ENCODE data around the gene RSL24D1.
A peak's percentile ranks its signal among the peaks of the same experiment; 100 is the strongest.

The RSL24D1 gene

GRCh38 chr15:55196458-55197361 lies at the start of gene RSL24D1:
RSL24D1 (minus strand) TSS chr15:55196941; CDS start chr15:55196890, 51 bp downstream.
- no peak within 1 kb of the TSS for H3K27ac Mint-ChIP-seq
- no peaks in the 10 kb centered on the region for H3K27me3 Mint-ChIP-seq
- peak; percentile 98 for ATAC-seq
- peak; percentile 92 to 96 for DNase-seq
- H3K4me3 Mint-ChIP-seq: no peak within 1 kb of the TSS
- peaks cover 23% of the 10 kb centered on the region for H3K4me1 Mint-ChIP-seq
- peaks cover 7 to 12% of the 10 kb centered on the region in 2 donors for H3K9me3 Mint-ChIP-seq

DNA sequence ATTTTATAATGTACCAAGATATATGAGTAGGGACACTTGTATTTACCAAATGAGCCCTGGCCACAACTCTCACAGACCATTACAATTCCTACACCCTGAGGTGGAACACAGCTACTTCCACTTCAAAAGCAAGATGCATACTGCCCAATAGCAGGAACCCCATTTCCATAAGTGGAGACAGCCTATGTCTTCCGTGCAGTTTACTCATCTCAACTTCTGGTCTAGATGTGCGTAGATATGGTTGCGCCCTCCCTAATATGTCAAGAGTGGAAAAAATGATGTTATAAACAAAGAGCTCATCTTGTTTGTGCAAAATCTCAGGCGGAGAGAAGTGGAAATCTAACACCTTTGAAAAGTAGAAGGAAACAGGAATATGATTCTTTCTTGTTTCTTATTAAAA lies 48.3 kb upstream of the RSL24D1 start:
- Mint-ChIP-seq H3K27me3 (no peaks in the 10 kb centered on the region), H3K27ac (peak overlapping the region; percentile 2 to 87), H3K4me1 (peaks cover 67% of the 10 kb centered on the region), H3K9me3 (no peaks in the 10 kb centered on the region), H3K4me3 (peak overlapping the region in 1 of 2 donors; percentile 33)
- DNase-seq (no peak), ATAC-seq (peak; percentile 78)

GRCh38 chr15:55241891-55242290 lies 45.1 kb upstream of the RSL24D1 start:
- DNase-seq (no peak), ATAC-seq (peak; percentile 33)
- H3K9me3 Mint-ChIP-seq: no peaks in the 10 kb centered on the region
- H3K27me3 Mint-ChIP-seq: no peaks in the 10 kb centered on the region
- H3K27ac Mint-ChIP-seq: peak overlapping the region in 1 of 2 donors; percentile 83
- peak overlapping the region in 1 of 2 donors; percentile 47 for H3K4me3 Mint-ChIP-seq
- peaks cover 79% of the 10 kb centered on the region for H3K4me1 Mint-ChIP-seq

- Mint-ChIP-seq H3K4me3 (no peak overlapping the region), H3K9me3 (no peaks in the 10 kb centered on the region), H3K4me1 (peaks cover 80% of the 10 kb centered on the region), H3K27me3 (no peaks in the 10 kb centered on the region), H3K27ac (no peak overlapping the region)
- no peak for ATAC-seq
- no peak for DNase-seq
Observed at GRCh38 chr15:55241186-55241585, 44.4 kb upstream of the RSL24D1 start.

DNA sequence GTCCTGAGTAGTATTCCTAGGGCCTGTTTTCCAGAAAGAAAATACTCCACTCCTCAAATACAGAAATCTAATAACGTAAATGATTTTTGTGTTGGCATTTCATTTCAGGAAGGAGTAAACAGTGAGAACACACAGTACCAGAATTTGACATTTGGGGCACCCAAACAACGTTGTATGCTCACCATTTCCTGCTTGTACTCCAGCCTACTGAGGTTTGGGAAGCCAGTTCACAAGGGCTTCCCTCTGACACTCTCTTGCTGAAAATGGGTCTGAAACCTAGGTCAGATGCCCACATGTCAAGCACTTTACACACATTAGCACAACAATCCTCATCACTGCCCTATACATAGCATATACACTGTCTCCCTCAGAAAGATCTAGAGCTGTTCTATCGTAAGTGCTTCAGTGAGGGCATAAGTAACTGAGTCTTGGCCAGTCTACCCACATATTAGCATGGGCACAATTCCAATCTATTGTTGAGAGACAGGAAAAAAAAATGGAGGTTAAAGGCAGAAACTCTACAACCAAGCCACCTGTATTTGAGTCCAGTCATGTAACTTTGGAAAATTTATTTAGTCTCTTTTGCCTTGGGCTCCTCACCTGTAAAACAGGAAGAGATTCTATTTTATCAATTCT lies 43.5 kb upstream of the RSL24D1 start:
- H3K4me3 Mint-ChIP-seq: peak overlapping the region in 1 of 2 donors; percentile 34
- peaks cover 78% of the 10 kb centered on the region for H3K4me1 Mint-ChIP-seq
- H3K9me3 Mint-ChIP-seq: no peaks in the 10 kb centered on the region
- peak overlapping the region in 1 of 2 donors; percentile 83 for H3K27ac Mint-ChIP-seq
- no peaks in the 10 kb centered on the region for H3K27me3 Mint-ChIP-seq
- peak; percentile 47 for ATAC-seq
- no peak for DNase-seq

DNA sequence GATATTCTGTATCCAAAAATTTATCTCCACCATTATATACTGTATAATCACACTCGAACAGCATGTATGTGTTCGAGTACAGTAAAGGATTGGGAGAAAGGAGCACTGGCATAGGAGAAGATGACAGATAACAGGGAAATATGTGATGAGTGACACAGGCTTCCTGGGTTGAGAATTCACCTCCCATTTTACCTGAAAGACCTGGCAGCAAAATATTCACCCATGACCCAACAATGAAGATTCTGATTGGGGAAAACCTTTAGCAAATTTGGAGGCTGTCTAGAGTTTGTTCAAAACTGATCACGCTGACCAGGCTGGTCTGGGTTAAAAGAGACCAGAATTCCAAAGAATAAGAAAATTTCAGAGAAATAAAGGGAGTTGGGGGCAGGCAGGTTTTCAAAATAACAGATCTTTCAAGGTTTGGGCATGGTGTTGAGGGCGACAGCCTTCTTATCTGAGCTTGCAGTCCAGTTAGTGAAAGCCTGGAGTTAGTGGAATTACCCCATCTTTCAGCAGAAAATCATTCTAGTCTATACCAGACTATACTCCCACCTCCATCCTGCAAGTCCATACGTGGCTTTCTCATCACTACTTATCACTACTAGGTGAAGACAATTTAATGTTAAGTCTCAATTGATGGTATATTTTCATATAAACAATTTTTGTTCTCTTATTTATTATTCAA lies 42.8 kb upstream of the RSL24D1 start:
- ATAC-seq: no peak
- peak overlapping the region; percentile 12 to 83 for H3K27ac Mint-ChIP-seq
- peak overlapping the region in 1 of 2 donors; percentile 34 for H3K4me3 Mint-ChIP-seq

GRCh38 chr15:55238877-55239276 lies 42.1 kb upstream of the RSL24D1 start:
- Mint-ChIP-seq H3K27me3 (no peaks in the 10 kb centered on the region), H3K4me1 (peaks cover 67% of the 10 kb centered on the region), H3K4me3 (no peak overlapping the region), H3K27ac (peak overlapping the region; percentile 38 to 89), H3K9me3 (no peaks in the 10 kb centered on the region)
- ATAC-seq: no peak
- DNase-seq: no peak

More for the DNA sequence above, 42.8 kb upstream of the RSL24D1 start:
- Mint-ChIP-seq H3K27me3 (no peaks in the 10 kb centered on the region), H3K4me1 (peaks cover 72% of the 10 kb centered on the region), H3K9me3 (no peaks in the 10 kb centered on the region)
- no peak for DNase-seq

GRCh38 chr15:55237219-55238130 lies 40.7 kb upstream of the RSL24D1 start:
- H3K4me3 Mint-ChIP-seq: peak overlapping the region; percentile 11 to 72
- peak overlapping the region; percentile 74 to 89 for H3K27ac Mint-ChIP-seq

GRCh38 chr15:55235546-55236036 lies 38.9 kb upstream of the RSL24D1 start:
- Mint-ChIP-seq H3K4me3 (peak overlapping the region; percentile 10 to 63), H3K4me1 (peaks cover 48% of the 10 kb centered on the region), H3K9me3 (no peaks in the 10 kb centered on the region), H3K27ac (peak overlapping the region in 1 of 2 donors; percentile 52), H3K27me3 (no peaks in the 10 kb centered on the region)
- ATAC-seq (no peak), DNase-seq (no peak)

More at GRCh38 chr15:55237219-55238130, 40.7 kb upstream of the RSL24D1 start:
- Mint-ChIP-seq H3K9me3 (no peaks in the 10 kb centered on the region), H3K27me3 (no peaks in the 10 kb centered on the region), H3K4me1 (peaks cover 53% of the 10 kb centered on the region)
- ATAC-seq (peak; percentile 89), DNase-seq (peak in 1 of 2 donors; percentile 38)

DNA sequence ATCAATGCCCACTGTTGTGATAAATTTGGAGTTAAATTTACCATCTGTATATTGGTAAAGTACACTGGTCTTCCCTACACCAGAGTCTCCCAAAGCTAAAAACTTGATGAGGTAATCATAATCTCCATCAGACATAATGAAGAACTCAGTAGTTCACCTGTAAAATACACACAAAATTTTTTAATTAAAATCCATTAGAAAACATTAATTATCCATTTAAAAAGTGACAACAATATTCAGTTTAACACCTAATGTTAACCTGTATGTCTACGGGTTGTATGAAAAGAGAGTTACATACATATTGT lies 38.0 kb upstream of the RSL24D1 start:
- Mint-ChIP-seq H3K4me3 (no peak overlapping the region), H3K27me3 (no peaks in the 10 kb centered on the region), H3K27ac (no peak overlapping the region), H3K9me3 (no peaks in the 10 kb centered on the region), H3K4me1 (peaks cover 48% of the 10 kb centered on the region)
- no peak for DNase-seq
- ATAC-seq: no peak

GRCh38 chr15:55234104-55234799 lies 37.5 kb upstream of the RSL24D1 start:
- Mint-ChIP-seq H3K27ac (no peak overlapping the region), H3K4me3 (peak overlapping the region in 1 of 2 donors; percentile 15), H3K4me1 (peaks cover 44% of the 10 kb centered on the region), H3K9me3 (no peaks in the 10 kb centered on the region), H3K27me3 (no peaks in the 10 kb centered on the region)
- ATAC-seq (no peak), DNase-seq (no peak)

DNA sequence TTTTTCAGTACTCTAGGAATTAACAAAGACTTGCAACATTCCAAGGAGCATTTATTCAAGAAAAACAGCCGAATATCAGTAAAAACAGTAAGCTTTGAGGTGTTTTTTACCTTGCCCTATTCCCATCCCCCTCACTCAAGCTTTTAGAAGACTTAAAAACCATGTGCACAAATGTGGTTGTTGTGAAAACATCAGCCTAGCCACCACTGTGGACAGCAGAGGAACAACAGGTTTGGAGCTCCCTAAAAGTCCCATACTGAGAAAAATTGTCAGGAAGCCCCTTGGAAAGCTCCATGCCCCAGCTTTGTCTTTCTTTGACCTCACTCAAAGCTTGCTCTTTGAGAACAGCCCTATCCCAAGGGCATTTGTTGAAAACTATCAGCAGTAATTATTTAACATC lies 34.7 kb upstream of the RSL24D1 start:
- Mint-ChIP-seq H3K27me3 (no peaks in the 10 kb centered on the region), H3K4me1 (peaks cover 21% of the 10 kb centered on the region)
- ATAC-seq: no peak

DNA sequence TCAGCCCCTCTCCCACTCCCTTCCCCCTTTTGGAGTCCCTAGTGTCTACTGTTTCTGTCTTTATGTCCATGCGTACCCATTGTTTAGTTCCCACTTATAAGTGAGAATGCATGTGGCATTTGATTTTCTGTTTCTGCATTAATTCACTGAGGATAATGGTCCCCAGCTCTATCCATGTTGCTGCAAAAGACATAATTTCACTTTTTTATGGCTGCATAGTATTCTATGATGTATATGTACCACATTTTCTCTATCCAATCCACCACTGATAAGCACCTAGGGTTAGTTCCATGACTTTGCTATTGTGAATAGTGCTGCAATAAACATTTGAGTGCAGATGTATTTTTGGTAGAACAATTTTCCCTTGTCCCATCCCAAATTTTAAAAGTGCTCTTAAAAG lies 34.2 kb upstream of the RSL24D1 start:
- ATAC-seq (no peak), DNase-seq (no peak)
- no peaks in the 10 kb centered on the region for H3K27me3 Mint-ChIP-seq
- no peaks in the 10 kb centered on the region for H3K9me3 Mint-ChIP-seq
- H3K4me3 Mint-ChIP-seq: no peak overlapping the region
- H3K4me1 Mint-ChIP-seq: peaks cover 26% of the 10 kb centered on the region
- H3K27ac Mint-ChIP-seq: peak overlapping the region in 1 of 2 donors; percentile 19

More for the DNA sequence above, 34.7 kb upstream of the RSL24D1 start:
- DNase-seq: no peak
- Mint-ChIP-seq H3K4me3 (no peak overlapping the region), H3K27ac (no peak overlapping the region), H3K9me3 (no peaks in the 10 kb centered on the region)

- H3K4me1 Mint-ChIP-seq: peaks cover 34% of the 10 kb centered on the region
- no peaks in the 10 kb centered on the region for H3K27me3 Mint-ChIP-seq
- ATAC-seq (no peak), DNase-seq (no peak)
- H3K9me3 Mint-ChIP-seq: no peaks in the 10 kb centered on the region
- peak overlapping the region in 1 of 2 donors; percentile 69 for H3K27ac Mint-ChIP-seq
- H3K4me3 Mint-ChIP-seq: no peak overlapping the region
Observed at GRCh38 chr15:55230051-55230670, 33.4 kb upstream of the RSL24D1 start.
